Activated naive CD4-positive, alpha-beta T cell treated with anti-CD3 and anti-CD28 coated beads, Interleukin-2, amount 50 U/mL, for 72 hours (primary cell): Measurements from ENCODE around the gene FAM53A. TPM values are rescaled to one million over a fixed set of nuclear protein-coding genes. Genes with fewer than 3 reads are reported as not detected.
A peak's percentile ranks its signal among the peaks of the same experiment; 100 is the strongest.

ENCODE experiments used
- ATAC-seq, 2 donors: fragments of 150-1000 bp; cut with Tn5 transposase; 2 replicates each; pipeline ENCODE4 v1.10.0; 2021; ENCODE audit warnings: mild to moderate bottlenecking in 2 of 2, moderate library complexity in 2 of 2
- DNase-seq, 2 donors: peaks; one replicate each; pipeline ENCODE4 v3.0.0; 2021 to 2022; ENCODE audit warnings: low spot score in 2 of 2
- H3K27ac Mint-ChIP-seq, 2 donors: one replicate each; pipeline ENCODE4 v1.8.0; 2022; ENCODE audit warnings: mild to moderate bottlenecking in 2 of 2, mixed read lengths in 2 of 2
- H3K36me3 Mint-ChIP-seq, 2 donors: one replicate each; pipeline ENCODE4 v1.8.0; 2022; ENCODE audit warnings: mixed read lengths in 2 of 2
- H3K9me3 Mint-ChIP-seq, 2 donors: one replicate each; pipeline ENCODE4 v1.8.0; 2022; ENCODE audit warnings: mixed read lengths in 2 of 2
- total RNA-seq, 2 donors: library from RNA; stranded (reverse); gene quantifications; one replicate each; pipeline ENCODE4 v1.2.3, GENCODE V29; 2022

Gene FAM53A
- total RNA-seq, 2 donors from 2014 or later = 3.0 to 5.4 TPM

GRCh38 chr4:1720163-1720983, 36.3 kb upstream of the FAM53A start:
- Mint-ChIP-seq H3K27ac (peak overlapping the region; percentile 94 to 97), H3K36me3 (peaks cover 28 to 42% of the 10 kb centered on the region in 2 donors)

DNA sequence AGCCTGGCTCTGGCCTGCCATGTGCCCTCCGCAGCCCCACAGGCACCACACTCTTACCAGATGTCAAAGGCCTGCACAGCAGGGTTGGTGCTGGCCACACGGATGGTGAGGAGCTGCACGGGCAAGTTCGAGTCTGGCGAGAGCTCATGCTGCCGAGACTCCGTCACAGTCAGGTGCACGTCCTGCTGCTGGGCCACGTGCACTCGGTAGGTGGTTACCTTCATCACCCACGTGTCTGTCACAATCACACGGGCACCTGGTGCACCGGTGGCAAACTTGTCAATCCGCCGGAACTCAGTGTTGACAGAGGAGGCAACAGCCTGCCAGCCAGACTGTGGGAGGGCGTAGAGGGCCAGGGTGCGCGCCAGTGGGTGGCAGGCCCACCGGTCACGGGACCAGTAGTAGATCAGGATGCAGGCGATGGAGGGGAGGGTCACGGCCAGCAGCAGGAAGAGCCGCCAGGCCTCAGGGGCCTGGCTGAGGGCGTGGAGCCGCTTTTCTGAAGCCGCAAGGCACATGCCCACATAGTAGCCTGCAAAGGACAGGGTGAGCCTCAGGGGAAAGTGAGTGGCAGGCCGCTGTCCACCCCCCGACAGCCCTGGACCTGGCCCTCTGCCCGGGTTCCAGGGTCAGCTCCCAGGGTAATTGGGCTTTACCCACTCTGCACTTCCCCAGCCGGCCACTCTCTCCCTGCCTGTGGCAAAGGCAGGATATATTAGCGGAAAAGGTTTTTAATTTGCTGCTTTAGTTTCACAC, 34.2 kb upstream of the FAM53A start:
- Mint-ChIP-seq H3K9me3 (no peaks in the 10 kb centered on the region), H3K36me3 (peaks cover 35 to 38% of the 10 kb centered on the region in 2 donors), H3K27ac (peak overlapping the region; percentile 36 to 72)
- ATAC-seq (no peak), DNase-seq (no peak)

More at GRCh38 chr4:1720163-1720983, 36.3 kb upstream of the FAM53A start:
- DNase-seq (peak in 1 of 2 donors; percentile 57), ATAC-seq (peak; percentile 14 to 18)
- H3K9me3 Mint-ChIP-seq = no peaks in the 10 kb centered on the region

- no peak for ATAC-seq
- peaks cover 32 to 36% of the 10 kb centered on the region in 2 donors for H3K36me3 Mint-ChIP-seq
- peak in 1 of 2 donors; percentile 52 for DNase-seq
- H3K27ac Mint-ChIP-seq = peak overlapping the region in 1 of 2 donors; percentile 36
- no peaks in the 10 kb centered on the region for H3K9me3 Mint-ChIP-seq
These were observed 33.3 kb upstream of the FAM53A start for GRCh38 chr4:1717129-1718094.

DNA sequence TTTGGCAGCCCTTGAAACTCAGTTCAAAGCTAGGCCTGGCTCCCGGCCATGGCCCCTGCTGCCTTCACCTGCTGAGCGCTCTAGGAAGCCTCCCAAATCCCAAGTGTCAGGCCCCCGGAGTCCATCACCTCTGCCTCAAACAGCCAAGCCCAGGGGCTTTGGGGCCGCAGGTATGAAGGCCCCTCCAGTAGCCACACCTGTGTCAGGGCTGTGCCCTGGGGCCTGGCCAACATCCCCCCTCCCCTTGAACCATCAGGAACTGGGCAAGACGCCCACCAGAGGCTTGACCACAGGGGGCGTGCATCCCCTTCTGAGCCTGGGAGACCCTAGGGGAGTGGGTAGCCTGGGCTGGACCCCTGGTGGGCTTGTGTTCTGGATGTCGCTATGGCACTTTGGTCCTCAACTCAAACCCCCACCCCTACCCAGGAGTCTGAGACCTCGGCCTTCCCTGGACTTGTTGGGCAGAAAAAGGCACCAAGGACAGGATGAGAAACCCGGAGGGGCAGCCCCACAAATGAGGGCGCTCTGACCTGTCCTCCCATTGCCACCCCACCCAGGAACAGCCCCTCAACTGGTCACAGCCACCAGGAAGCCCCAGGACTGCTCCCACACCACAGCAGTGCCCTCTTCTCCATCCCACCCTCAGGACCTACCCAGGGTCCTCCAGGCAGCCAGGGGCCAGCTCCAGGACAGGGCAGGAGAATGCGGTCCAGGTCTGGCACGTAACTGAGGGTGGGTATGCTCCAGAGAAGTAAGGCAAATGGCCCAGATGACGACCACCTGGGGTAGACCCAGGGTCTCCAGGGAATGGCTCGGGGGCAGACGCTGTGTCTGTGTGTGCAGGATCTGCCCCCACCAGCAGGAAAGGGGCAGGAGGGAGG, 32.2 kb upstream of the FAM53A start:
- ATAC-seq (no peak), DNase-seq (no peak)
- peaks cover 29 to 32% of the 10 kb centered on the region in 2 donors for H3K36me3 Mint-ChIP-seq
- H3K27ac Mint-ChIP-seq = peak overlapping the region; percentile 41 to 79
- no peaks in the 10 kb centered on the region for H3K9me3 Mint-ChIP-seq

- H3K9me3 Mint-ChIP-seq = no peaks in the 10 kb centered on the region
- H3K36me3 Mint-ChIP-seq = peaks cover 38 to 44% of the 10 kb centered on the region in 2 donors
- DNase-seq = peak in 1 of 2 donors; percentile 52
- peak overlapping the region; percentile 74 to 86 for H3K27ac Mint-ChIP-seq
- ATAC-seq = no peak
These were observed 31.1 kb upstream of the FAM53A start for GRCh38 chr4:1715002-1715758.

DNA sequence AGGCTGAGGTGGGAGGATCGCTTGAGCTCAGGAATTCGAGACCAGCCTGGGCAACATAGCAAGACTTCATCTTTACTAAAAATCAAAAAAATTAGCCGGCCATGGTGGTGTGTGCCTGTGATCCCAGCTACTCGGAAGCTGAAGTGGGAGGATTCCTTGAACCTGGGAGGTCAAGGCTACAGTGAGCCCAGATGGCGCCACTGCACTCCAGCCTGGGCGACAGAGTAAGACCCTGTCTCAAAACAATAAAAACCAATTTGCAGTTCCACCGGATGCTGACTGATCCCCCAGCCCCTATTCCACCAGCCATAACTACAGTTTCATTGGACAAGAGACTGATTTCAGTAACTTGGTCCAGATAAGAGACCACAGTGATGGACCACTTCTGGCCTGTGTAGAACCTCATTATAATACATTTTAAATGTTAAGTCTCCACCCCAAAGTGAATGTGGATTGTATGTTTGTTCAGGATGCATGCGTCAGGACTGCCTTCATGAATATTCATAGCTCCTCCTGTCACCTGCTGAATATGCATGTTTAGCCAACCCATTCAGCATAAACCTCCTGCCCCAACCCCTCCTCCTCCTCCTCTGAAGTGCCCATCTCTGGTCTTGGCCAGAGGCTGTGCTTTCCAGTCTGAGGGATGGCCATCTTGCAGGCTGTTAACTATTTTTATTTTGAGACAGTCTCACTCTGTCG, 30.3 kb upstream of the FAM53A start:
- H3K36me3 Mint-ChIP-seq = peaks cover 46 to 50% of the 10 kb centered on the region in 2 donors
- DNase-seq (no peak), ATAC-seq (no peak)
- no peaks in the 10 kb centered on the region for H3K9me3 Mint-ChIP-seq
- peak overlapping the region; percentile 86 to 92 for H3K27ac Mint-ChIP-seq

- H3K9me3 Mint-ChIP-seq = no peaks in the 10 kb centered on the region
- peaks cover 50% of the 10 kb centered on the region in 2 donors for H3K36me3 Mint-ChIP-seq
- peak; percentile 12 to 42 for ATAC-seq
- H3K27ac Mint-ChIP-seq = peak overlapping the region; percentile 92 to 99
- DNase-seq = no peak
These were observed 29.1 kb upstream of the FAM53A start for GRCh38 chr4:1713003-1713851.

- H3K9me3 Mint-ChIP-seq = no peaks in the 10 kb centered on the region
- DNase-seq = peak; percentile 99
- H3K36me3 Mint-ChIP-seq = peaks cover 50 to 52% of the 10 kb centered on the region in 2 donors
- peak; percentile 91 to 92 for ATAC-seq
- H3K27ac Mint-ChIP-seq = peak within 1 kb of the TSS; percentile 92 to 99
These were observed 28.3 kb upstream of the FAM53A start, which contains the start of gene SLBP for GRCh38 chr4:1712216-1713002. Gene SLBP (minus strand): TSS chr4:1712319. CDS start chr4:1712188, 131 bp downstream.

- no peaks in the 10 kb centered on the region for H3K9me3 Mint-ChIP-seq
These were observed 27.6 kb upstream of the FAM53A start for GRCh38 chr4:1711571-1712215.

GRCh38 chr4:1711055-1711570, 27.0 kb upstream of the FAM53A start:
- peak overlapping the region; percentile 90 to 98 for H3K27ac Mint-ChIP-seq
- DNase-seq (peak in 1 of 2 donors; percentile 57), ATAC-seq (no peak)
- H3K36me3 Mint-ChIP-seq = peaks cover 50 to 52% of the 10 kb centered on the region in 2 donors
- no peaks in the 10 kb centered on the region for H3K9me3 Mint-ChIP-seq

More at GRCh38 chr4:1711571-1712215, 27.6 kb upstream of the FAM53A start:
- H3K27ac Mint-ChIP-seq = peak overlapping the region; percentile 90 to 98
- DNase-seq (peak; percentile 45 to 67), ATAC-seq (peak; percentile 2 to 19)
- H3K36me3 Mint-ChIP-seq = peaks cover 50 to 52% of the 10 kb centered on the region in 2 donors

- DNase-seq (no peak), ATAC-seq (no peak)
- peaks cover 32 to 51% of the 10 kb centered on the region in 2 donors for H3K36me3 Mint-ChIP-seq
- no peaks in the 10 kb centered on the region for H3K9me3 Mint-ChIP-seq
- peak overlapping the region in 1 of 2 donors; percentile 37 for H3K27ac Mint-ChIP-seq
These were observed 24.5 kb upstream of the FAM53A start for GRCh38 chr4:1708581-1708980.

GRCh38 chr4:1706358-1706757, 22.2 kb upstream of the FAM53A start:
- H3K36me3 Mint-ChIP-seq = peaks cover 24 to 38% of the 10 kb centered on the region in 2 donors
- peak overlapping the region in 1 of 2 donors; percentile 65 for H3K27ac Mint-ChIP-seq
- H3K9me3 Mint-ChIP-seq = no peaks in the 10 kb centered on the region
- DNase-seq = peak in 1 of 2 donors; percentile 25
- ATAC-seq = no peak
